ENCODE measurements around the gene TMEM116.

Gene TMEM116

DNA sequence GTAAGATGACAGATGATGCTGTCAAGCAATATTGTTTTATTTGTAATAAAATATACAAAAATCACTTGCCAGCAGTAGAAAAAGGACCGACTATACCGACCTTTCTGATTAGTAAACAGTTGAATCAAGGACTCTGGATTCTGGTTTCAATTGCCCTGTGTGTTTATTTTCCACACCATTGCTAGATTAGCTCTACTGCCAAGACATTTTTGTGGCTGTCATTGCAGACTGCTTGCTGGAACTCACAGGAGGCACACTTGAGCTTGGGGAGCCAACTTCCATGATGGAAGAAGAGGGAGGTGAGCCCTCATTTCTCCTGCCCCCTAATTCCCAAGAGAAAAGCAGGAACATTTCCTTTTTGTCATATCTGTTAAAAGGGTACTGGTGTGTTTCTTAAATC is 119.7 kb downstream of the TMEM116 start:
- no peak for DNase-seq

DNA sequence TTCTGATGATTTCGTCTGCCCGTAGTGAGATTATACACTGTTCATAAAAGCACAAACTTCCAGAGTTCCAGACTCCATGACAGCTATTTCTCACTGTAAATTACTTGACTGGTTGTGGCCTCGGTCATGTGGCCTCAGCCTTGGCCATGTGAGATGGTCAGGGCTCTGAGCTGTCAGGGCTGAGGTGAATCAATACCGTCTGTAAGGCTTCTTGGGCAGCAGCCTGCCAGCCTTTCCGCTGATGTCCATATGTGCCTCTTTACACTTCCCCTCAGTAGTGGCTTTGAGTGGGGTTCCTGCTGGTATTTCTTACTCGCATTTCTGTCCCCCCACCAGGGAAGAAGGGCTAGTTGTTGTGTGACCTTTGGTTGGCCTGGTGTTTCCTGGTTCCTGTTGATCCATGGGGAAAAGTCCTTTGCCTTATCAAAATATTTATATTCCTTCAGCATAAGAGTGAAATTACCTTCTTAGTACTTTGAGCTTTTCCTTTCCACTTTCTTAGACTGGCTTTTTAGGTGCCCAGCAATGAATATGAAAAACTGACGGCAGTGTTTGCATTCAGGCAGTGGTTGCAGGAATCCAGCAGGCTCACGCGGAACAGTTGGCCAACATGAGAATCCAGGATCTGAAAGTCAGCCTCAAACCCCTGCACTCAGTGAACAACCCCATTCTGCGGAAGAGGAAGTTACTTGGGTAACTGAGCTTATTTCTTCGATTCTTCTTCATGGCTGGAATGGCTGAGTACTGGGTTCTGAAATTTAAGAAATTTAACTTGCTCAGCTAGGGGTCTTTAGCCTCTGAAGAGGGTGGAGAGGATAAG is 124.8 kb downstream of the TMEM116 start:
- peak in 2 of 51 donors; percentile 6 to 7 for DNase-seq

DNA sequence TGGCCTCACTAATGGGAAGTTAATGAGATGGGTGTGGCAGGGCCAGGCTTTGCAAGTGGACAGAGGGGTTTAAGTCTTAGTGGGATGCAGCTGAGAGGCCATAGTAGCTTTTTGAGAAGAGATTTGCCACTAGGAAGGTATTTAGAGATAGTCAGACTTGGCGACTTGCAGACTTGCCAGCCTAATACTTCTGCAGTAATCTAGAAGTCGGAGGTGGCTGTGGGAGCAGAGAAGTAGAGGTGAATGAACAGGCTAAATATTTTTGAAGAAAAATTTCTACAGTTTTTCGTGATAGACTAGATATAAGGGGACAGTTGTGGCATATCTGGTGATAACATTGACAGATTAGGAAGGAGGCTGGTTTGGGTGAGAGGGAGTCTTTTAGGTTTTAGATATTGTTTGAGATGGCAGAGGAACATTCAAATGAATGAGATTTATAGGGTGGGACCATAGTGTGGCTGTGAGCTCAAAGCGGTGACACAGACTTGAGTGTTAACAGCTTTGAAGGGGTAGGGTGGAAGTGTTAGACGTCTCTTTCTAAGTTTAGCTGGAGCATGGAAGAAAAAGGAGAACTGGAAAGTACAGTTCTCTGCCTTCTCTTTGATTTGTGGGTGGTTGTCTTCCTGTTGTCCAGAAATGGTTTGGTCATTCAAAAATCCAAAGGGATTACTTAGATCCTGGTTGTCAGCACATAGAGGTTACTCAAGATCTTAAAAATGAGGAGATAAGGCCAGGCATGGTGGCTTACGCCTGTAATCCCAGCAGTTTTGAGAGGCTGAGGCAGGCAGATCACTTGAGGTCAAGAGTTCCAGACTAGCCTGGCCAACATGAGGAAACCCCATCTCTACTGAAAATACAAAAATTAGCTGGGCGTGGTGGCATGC is 126.1 kb downstream of the TMEM116 start:
- no peak for DNase-seq

DNA sequence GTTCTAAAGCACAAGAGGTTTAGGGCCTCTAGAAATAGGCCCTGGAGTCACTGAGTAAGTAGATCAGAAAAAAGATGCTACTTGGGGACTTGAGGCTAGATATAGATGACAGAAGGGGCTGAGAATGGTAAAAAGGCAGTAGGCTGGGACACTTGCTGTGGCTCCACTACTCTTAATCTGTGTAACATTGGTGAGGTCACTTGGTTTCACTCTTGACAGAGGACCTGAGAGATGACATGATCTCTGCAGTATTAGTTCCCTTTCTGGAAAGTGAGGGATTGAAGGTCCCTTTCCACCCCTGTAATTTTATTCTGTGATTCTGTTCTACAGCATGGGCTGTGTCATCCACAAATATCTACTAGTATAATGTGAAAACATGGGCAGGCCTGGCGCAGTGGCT is 131.2 kb downstream of the TMEM116 start:
- no peak for DNase-seq

All from hypothalamus (tissue), 51 donors.